ENCODE measurements around the gene PTPN6. TPM values are rescaled to one million over a fixed set of nuclear protein-coding genes. Genes with fewer than 3 reads are reported as not detected.

The PTPN6 gene
- 0.51 to 0.65 TPM in 2 of 3 replicates, not detected in the other for total RNA-seq
- long read RNA-seq = 0 reads

DNA sequence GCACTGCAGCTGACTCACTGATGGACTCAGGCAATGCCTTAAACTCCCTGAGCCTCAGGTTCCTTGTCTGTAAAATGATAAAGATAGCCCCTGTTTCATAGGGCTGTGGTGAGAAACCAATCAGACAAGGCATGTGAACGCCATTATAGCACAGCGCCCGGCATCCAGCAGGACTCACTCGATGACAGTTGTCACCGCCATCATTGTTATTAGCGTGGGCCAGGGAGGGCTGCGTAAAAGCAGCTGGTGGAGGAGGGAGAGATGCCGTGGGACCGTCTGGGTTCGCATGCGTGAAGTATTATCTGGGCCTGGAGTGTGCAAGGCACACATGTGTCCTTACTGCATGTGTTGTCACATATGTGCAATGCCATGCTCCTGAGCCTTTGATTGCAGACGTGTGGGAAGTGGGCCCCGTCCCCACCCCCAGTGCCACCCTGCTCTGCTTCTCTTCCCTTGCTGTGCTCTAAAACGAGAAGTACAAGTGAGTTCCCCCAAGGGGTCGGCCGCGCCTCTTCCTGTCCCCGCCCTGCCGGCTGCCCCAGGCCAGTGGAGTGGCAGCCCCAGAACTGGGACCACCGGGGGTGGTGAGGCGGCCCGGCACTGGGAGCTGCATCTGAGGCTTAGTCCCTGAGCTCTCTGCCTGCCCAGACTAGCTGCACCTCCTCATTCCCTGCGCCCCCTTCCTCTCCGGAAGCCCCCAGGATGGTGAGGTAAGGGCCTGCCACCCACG lies at the start of gene PTPN6:
PTPN6 (plus strand) TSS at position 546 of the 730 bp plus-strand sequence; CDS start at position 703, 157 bp downstream.
- TF ChIP-seq, protein P1, sequence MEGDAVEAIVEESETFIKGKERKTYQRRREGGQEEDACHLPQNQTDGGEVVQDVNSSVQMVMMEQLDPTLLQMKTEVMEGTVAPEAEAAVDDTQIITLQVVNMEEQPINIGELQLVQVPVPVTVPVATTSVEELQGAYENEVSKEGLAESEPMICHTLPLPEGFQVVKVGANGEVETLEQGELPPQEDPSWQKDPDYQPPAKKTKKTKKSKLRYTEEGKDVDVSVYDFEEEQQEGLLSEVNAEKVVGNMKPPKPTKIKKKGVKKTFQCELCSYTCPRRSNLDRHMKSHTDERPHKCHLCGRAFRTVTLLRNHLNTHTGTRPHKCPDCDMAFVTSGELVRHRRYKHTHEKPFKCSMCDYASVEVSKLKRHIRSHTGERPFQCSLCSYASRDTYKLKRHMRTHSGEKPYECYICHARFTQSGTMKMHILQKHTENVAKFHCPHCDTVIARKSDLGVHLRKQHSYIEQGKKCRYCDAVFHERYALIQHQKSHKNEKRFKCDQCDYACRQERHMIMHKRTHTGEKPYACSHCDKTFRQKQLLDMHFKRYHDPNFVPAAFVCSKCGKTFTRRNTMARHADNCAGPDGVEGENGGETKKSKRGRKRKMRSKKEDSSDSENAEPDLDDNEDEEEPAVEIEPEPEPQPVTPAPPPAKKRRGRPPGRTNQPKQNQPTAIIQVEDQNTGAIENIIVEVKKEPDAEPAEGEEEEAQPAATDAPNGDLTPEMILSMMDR (IDR thresholded peaks at IDR 0.05) = no peak
- peak; percentile 86 for DNase-seq (ENCODE audit: low spot score)
- Mint-ChIP-seq H3K4me1 (ENCODE audit: low read depth) (peaks cover 25% of the 10 kb centered on the region), H3K27me3 (ENCODE audit: low read depth) (no peaks in the 10 kb centered on the region), H3K27ac (ENCODE audit: unreplicated experiment) (no peak within 1 kb of the TSS), H3K9me3 (ENCODE audit: low read depth) (no peaks in the 10 kb centered on the region), H3K36me3 (ENCODE audit: low read depth) (peaks cover 7% of the 10 kb centered on the region), H3K4me3 (ENCODE audit: unreplicated experiment) (no peak within 1 kb of the TSS)

DNA sequence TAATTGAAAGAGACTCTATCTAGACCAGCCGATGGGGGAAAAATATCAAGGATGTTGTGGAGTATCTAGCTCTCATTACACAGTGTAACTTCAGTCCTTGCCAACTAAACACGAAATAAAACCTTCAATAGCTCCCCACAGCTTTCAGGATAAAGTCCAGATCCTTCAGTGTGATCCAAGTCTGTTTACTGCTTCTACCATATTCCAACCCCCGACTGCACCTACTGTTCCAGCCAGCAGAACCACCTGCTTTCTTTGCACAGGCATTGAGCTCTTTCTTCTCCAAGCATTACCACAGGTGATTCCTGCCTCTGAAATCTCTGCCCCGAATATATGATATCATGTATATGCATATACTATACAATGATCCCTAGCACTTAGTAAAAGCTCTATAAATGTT lies 48.7 kb upstream of the PTPN6 start:
- H3K4me1 Mint-ChIP-seq (ENCODE audit: low read depth) = no peaks in the 10 kb centered on the region
- TF ChIP-seq, protein P1 (IDR thresholded peaks at IDR 0.05) = no peak
- no peak overlapping the region for H3K4me3 Mint-ChIP-seq (ENCODE audit: unreplicated experiment)
- no peak for DNase-seq (ENCODE audit: low spot score)
- H3K27ac Mint-ChIP-seq (ENCODE audit: unreplicated experiment) = no peak overlapping the region
- no peaks in the 10 kb centered on the region for H3K9me3 Mint-ChIP-seq (ENCODE audit: low read depth)
- H3K36me3 Mint-ChIP-seq (ENCODE audit: low read depth) = no peaks in the 10 kb centered on the region
- no peaks in the 10 kb centered on the region for H3K27me3 Mint-ChIP-seq (ENCODE audit: low read depth)

DNA sequence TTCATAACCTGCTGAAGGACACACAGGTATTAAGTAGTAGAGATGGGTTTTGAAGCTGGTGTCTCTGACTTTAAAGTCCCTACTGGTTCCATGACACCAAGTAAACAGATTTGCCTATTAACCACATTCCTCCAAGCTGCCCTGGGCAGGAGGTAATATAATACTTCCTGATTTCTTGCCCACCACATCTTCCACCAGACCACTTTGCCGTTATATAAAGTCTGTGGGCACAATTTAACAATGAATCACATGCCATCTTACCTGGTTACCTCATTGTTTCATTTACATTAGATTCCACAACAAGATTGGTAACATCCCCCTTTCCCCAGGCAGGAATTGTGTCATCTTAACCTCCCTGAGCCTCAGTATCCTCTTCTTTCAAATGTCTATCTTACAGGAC lies 47.4 kb upstream of the PTPN6 start:
- Mint-ChIP-seq H3K27me3 (ENCODE audit: low read depth) (no peaks in the 10 kb centered on the region), H3K27ac (ENCODE audit: unreplicated experiment) (peak overlapping the region; percentile 45), H3K36me3 (ENCODE audit: low read depth) (no peaks in the 10 kb centered on the region), H3K4me1 (ENCODE audit: low read depth) (no peaks in the 10 kb centered on the region), H3K9me3 (ENCODE audit: low read depth) (no peaks in the 10 kb centered on the region), H3K4me3 (ENCODE audit: unreplicated experiment) (no peak overlapping the region)
- DNase-seq (ENCODE audit: low spot score) = no peak
- TF ChIP-seq, protein P1 (IDR thresholded peaks at IDR 0.05) = no peak

DNA sequence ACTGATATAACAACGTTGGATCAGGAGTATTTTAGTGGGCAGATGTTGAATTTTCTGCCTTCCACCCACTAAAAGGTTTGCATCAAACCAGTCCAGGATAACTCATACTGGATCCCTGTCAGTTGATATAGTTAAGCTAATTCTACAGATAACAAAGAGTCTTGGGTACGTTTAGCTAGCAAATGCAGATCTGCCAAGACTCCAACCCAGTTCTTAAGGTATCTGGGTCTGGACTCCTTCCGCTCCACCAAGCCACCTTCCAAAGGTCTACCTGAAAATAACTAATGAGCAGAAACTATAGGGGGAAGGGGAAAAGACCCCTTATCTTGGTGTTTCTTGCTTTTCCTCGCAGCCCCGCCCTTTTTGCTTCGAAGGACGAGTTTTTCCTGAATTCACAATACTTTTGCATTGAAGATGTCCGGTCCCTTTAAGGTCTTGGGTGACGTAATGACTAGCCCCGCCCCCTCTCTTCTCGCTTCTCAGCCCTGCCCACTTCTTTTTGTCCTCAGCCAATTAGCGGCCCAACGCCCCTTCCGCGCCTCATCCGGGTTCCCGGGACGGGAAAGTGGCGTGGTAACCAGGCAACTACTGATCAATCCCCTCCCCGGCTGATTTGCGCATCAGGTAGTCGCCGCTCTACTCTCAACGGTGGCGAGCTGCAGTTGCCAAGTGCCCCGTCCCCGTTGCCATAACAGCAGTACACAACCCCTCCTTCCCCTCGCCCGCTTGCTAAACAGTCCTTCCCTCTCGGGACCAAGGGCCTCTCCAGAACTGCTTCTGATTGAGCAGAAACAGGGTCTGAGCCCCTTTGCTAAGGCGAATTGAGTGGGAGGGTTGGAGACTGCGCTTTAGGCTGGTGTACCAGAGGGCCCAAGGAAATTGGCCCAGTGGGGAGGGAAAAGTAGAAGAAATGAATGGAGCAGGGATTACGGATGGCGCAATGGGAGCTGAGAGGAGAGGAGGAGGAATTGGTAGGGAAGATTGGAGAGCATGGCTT lies 46.6 kb upstream of the PTPN6 start, which contains the start of gene LRRC23:
LRRC23 (plus strand) TSS at position 543 of the 997 bp plus-strand sequence. CDS start 812 bp downstream, outside the sequence.
- no peaks in the 10 kb centered on the region for H3K36me3 Mint-ChIP-seq (ENCODE audit: low read depth)
- DNase-seq (ENCODE audit: low spot score) = peak; percentile 96
- no peaks in the 10 kb centered on the region for H3K9me3 Mint-ChIP-seq (ENCODE audit: low read depth)
- no peaks in the 10 kb centered on the region for H3K27me3 Mint-ChIP-seq (ENCODE audit: low read depth)
- TF ChIP-seq, protein P1 (IDR thresholded peaks at IDR 0.05) = no peak
- H3K4me3 Mint-ChIP-seq (ENCODE audit: unreplicated experiment) = no peak within 1 kb of the TSS
- peak within 1 kb of the TSS; percentile 45 for H3K27ac Mint-ChIP-seq (ENCODE audit: unreplicated experiment)
- no peaks in the 10 kb centered on the region for H3K4me1 Mint-ChIP-seq (ENCODE audit: low read depth)
